BLaER1 treated with 17β-estradiol and CSF1 and Interleukin-3, amounts not matched to agents 10 nM and 100 nM (cell line): Measurements from ENCODE around the gene PPARG.

Experiments
- H3K27ac ChIP-seq, 11 experiments: shearing (Covaris generic); formaldehyde crosslinking; 2 replicates each; pipeline ENCODE4 v1.8.1; 2022
- H3K27me3 ChIP-seq, 11 experiments: shearing (Covaris generic); formaldehyde crosslinking; 2 replicates each; pipeline ENCODE4 v1.8.1; 2022
- H3K36me3 ChIP-seq, 11 experiments: shearing (Covaris generic); formaldehyde crosslinking; 2 replicates each; pipeline ENCODE4 v1.8.1; 2022
- H3K4me1 ChIP-seq, 10 experiments: shearing (Covaris generic); formaldehyde crosslinking; 2 replicates each; pipeline ENCODE4 v1.8.1; 2022
- H3K4me2 ChIP-seq, 11 experiments: shearing (Covaris generic); formaldehyde crosslinking; 2 replicates each; pipeline ENCODE4 v1.8.1; 2022
- H3K4me3 ChIP-seq, 10 experiments: shearing (Covaris generic); formaldehyde crosslinking; 2 replicates each; pipeline ENCODE4 v1.8.1; 2022
- H3K9ac ChIP-seq, 11 experiments: shearing (Covaris generic); formaldehyde crosslinking; 2 replicates each; pipeline ENCODE4 v1.8.1; 2022
- H3K9me3 ChIP-seq, 11 experiments: shearing (Covaris generic); formaldehyde crosslinking; replicated peaks in 1 of 11; 2 replicates each; pipeline ENCODE4 v1.8.1; 2022
- H4K20me1 ChIP-seq, 11 experiments: shearing (Covaris generic); formaldehyde crosslinking; 2 replicates each; pipeline ENCODE4 v1.8.1; 2022
- Cebpa-rat ChIP-seq, 11 experiments: shearing (Covaris generic); IDR thresholded peaks; 2 replicates each; pipeline ENCODE4 v1.8.1; 2022

PPARG gene

GRCh38 chr3:12421132-12421531, 132.3 kb downstream of the PPARG start:
- no peaks in the 10 kb centered on the region for H3K36me3 ChIP-seq
- H4K20me1 ChIP-seq, result no peaks in the 10 kb centered on the region
- no peak overlapping the region for H3K4me2 ChIP-seq
- H3K4me3 ChIP-seq, result no peak overlapping the region
- no peak overlapping the region for H3K9ac ChIP-seq
- no peaks in the 10 kb centered on the region for H3K9me3 ChIP-seq
- 0 out of 20 replicates have a peak, but pooled peaks cover 0 to 6% (median 0%) of the 10 kb centered on the region in 10 experiments for H3K4me1 ChIP-seq
- TF ChIP-seq Cebpa-rat (IDR thresholded peaks at IDR 0.05), result no peak
- H3K27ac ChIP-seq, result no peak overlapping the region
- H3K27me3 ChIP-seq, result no peaks in the 10 kb centered on the region

GRCh38 chr3:12423131-12423530, 134.3 kb downstream of the PPARG start:
- Histone ChIP-seq H3K36me3 (no peaks in the 10 kb centered on the region), H3K4me1 (0 out of 20 replicates have a peak, but pooled peaks cover 0 to 6% (median 0%) of the 10 kb centered on the region in 10 experiments), H3K4me3 (no peak overlapping the region), H3K9ac (no peak overlapping the region), H3K4me2 (no peak overlapping the region), H3K27me3 (no peaks in the 10 kb centered on the region), H3K27ac (no peak overlapping the region), H4K20me1 (no peaks in the 10 kb centered on the region), H3K9me3 (no peaks in the 10 kb centered on the region)
- TF ChIP-seq Cebpa-rat (IDR thresholded peaks at IDR 0.05), result no peak

GRCh38 chr3:12423918-12424630, 135.2 kb downstream of the PPARG start:
- H3K36me3 ChIP-seq, result no peaks in the 10 kb centered on the region
- no peak overlapping the region for H3K4me2 ChIP-seq
- no peaks in the 10 kb centered on the region for H3K27me3 ChIP-seq
- no peak overlapping the region for H3K27ac ChIP-seq
- 0 out of 20 replicates have a peak, but pooled peaks cover 0 to 6% (median 0%) of the 10 kb centered on the region in 10 experiments for H3K4me1 ChIP-seq
- no peak overlapping the region for H3K4me3 ChIP-seq
- no peak for TF ChIP-seq Cebpa-rat (IDR thresholded peaks at IDR 0.05)
- H3K9me3 ChIP-seq, result no peaks in the 10 kb centered on the region
- no peak overlapping the region for H3K9ac ChIP-seq
- H4K20me1 ChIP-seq, result no peaks in the 10 kb centered on the region

GRCh38 chr3:12424635-12425319, 135.9 kb downstream of the PPARG start:
- no peaks in the 10 kb centered on the region for H3K9me3 ChIP-seq
- H4K20me1 ChIP-seq, result no peaks in the 10 kb centered on the region
- H3K4me3 ChIP-seq, result no peak overlapping the region
- H3K9ac ChIP-seq, result no peak overlapping the region
- H3K27me3 ChIP-seq, result no peaks in the 10 kb centered on the region
- 0 out of 20 replicates have a peak, but pooled peaks cover 0 to 6% (median 0%) of the 10 kb centered on the region in 10 experiments for H3K4me1 ChIP-seq
- TF ChIP-seq Cebpa-rat (IDR thresholded peaks at IDR 0.05), result no peak
- no peaks in the 10 kb centered on the region for H3K36me3 ChIP-seq
- no peak overlapping the region for H3K4me2 ChIP-seq
- no peak overlapping the region for H3K27ac ChIP-seq

- TF ChIP-seq Cebpa-rat (IDR thresholded peaks at IDR 0.05), result no peak
- Histone ChIP-seq H3K36me3 (no peaks in the 10 kb centered on the region), H3K4me1 (0 out of 20 replicates have a peak, but pooled peaks cover 0 to 6% (median 0%) of the 10 kb centered on the region in 10 experiments)
Observed at GRCh38 chr3:12425850-12426579, 137.1 kb downstream of the PPARG start.

GRCh38 chr3:12427551-12427950, 138.7 kb downstream of the PPARG start:
- no peak for TF ChIP-seq Cebpa-rat (IDR thresholded peaks at IDR 0.05)
- no peaks in the 10 kb centered on the region for H3K36me3 ChIP-seq
- H3K4me1 ChIP-seq, result 0 out of 20 replicates have a peak, but pooled peaks cover 0 to 6% (median 0%) of the 10 kb centered on the region in 10 experiments

More at GRCh38 chr3:12425850-12426579, 137.1 kb downstream of the PPARG start:
- Histone ChIP-seq H3K4me2 (no peak overlapping the region), H3K27ac (no peak overlapping the region), H3K27me3 (no peaks in the 10 kb centered on the region), H3K4me3 (no peak overlapping the region), H4K20me1 (no peaks in the 10 kb centered on the region), H3K9me3 (no peaks in the 10 kb centered on the region), H3K9ac (no peak overlapping the region)

GRCh38 chr3:12428126-12428525, 139.3 kb downstream of the PPARG start:
- Histone ChIP-seq H3K27ac (no peak overlapping the region), H3K4me3 (no peak overlapping the region), H3K4me1 (0 out of 20 replicates have a peak, but pooled peaks cover 0 to 6% (median 0%) of the 10 kb centered on the region in 10 experiments), H4K20me1 (no peaks in the 10 kb centered on the region), H3K27me3 (no peaks in the 10 kb centered on the region), H3K36me3 (no peaks in the 10 kb centered on the region), H3K9me3 (no peaks in the 10 kb centered on the region), H3K4me2 (no peak overlapping the region), H3K9ac (no peak overlapping the region)
- no peak for TF ChIP-seq Cebpa-rat (IDR thresholded peaks at IDR 0.05)

More at GRCh38 chr3:12427551-12427950, 138.7 kb downstream of the PPARG start:
- Histone ChIP-seq H3K27me3 (no peaks in the 10 kb centered on the region), H3K27ac (no peak overlapping the region), H3K4me3 (no peak overlapping the region), H3K9me3 (no peaks in the 10 kb centered on the region), H3K4me2 (no peak overlapping the region), H4K20me1 (no peaks in the 10 kb centered on the region), H3K9ac (no peak overlapping the region)

GRCh38 chr3:12430086-12430485, 141.2 kb downstream of the PPARG start:
- H4K20me1 ChIP-seq, result no peaks in the 10 kb centered on the region
- H3K9ac ChIP-seq, result no peak overlapping the region
- H3K27me3 ChIP-seq, result no peaks in the 10 kb centered on the region
- H3K4me3 ChIP-seq, result no peak overlapping the region
- no peak overlapping the region for H3K27ac ChIP-seq
- no peaks in the 10 kb centered on the region for H3K9me3 ChIP-seq
- no peak overlapping the region for H3K4me2 ChIP-seq
- TF ChIP-seq Cebpa-rat (IDR thresholded peaks at IDR 0.05), result no peak
- no peaks in the 10 kb centered on the region for H3K36me3 ChIP-seq
- H3K4me1 ChIP-seq, result no peaks in the 10 kb centered on the region

- Histone ChIP-seq H3K9me3 (no peaks in the 10 kb centered on the region), H3K9ac (no peak overlapping the region), H3K4me1 (no peaks in the 10 kb centered on the region), H3K4me3 (no peak overlapping the region), H4K20me1 (no peaks in the 10 kb centered on the region), H3K4me2 (no peak overlapping the region), H3K36me3 (no peaks in the 10 kb centered on the region), H3K27me3 (no peaks in the 10 kb centered on the region), H3K27ac (no peak overlapping the region)
- TF ChIP-seq Cebpa-rat (IDR thresholded peaks at IDR 0.05), result no peak
Observed at GRCh38 chr3:12433823-12434222, 145.0 kb downstream of the PPARG start.
